GM19023 (cell line): ENCODE measurements around the gene S1PR1.
"Not testable (repeated sequence)": the region's sequence is repeated elsewhere in the genome, so short reads cannot be mapped to it uniquely, and the experiment has no call there.

ENCODE experiments used
- ATAC-seq: cut with Tn5 transposase; IDR thresholded peaks from one replicate; pipeline ENCODE4 v1.9.1; 2021; ENCODE audit warnings: mild to moderate bottlenecking, moderate library complexity; ENCODE audit not compliant: unreplicated experiment

The S1PR1 gene

DNA sequence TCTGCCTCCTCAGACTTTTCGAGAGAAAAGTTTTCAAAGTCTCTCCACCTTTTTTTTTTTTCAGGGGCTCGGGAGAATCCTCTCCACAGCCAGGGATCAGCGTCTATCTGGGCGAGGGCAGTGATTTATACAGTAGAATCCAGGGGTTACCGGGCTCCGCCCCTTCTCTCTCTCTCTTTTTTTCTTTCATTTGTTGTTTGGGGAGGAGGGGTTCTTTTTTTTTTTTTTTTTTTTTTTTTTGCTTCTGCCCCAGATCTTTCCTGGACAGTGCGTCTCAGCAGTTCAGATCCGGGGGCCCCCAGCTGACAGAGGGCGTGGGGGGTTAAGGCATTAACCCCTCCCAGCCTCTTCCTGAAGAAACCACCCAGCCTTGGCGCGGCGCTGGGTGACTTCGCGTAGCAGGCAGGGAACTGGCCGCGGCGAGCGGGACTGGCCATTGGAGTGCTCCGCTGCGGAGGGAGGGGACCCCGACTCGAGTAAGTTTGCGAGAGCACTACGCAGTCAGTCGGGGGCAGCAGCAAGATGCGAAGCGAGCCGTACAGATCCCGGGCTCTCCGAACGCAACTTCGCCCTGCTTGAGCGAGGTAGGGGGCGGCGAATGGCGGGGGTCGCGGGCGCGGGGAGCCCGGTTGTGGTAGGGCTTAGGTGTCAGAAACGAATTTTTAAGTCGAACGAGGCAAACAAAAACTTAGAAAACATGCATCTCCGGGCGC, at the start of gene S1PR1:
Gene S1PR1 (plus strand): TSS at position 504 of the 713 bp plus-strand sequence. CDS start 1,966 bp downstream, outside the sequence.
- ATAC-seq, result peak; percentile 23

DNA sequence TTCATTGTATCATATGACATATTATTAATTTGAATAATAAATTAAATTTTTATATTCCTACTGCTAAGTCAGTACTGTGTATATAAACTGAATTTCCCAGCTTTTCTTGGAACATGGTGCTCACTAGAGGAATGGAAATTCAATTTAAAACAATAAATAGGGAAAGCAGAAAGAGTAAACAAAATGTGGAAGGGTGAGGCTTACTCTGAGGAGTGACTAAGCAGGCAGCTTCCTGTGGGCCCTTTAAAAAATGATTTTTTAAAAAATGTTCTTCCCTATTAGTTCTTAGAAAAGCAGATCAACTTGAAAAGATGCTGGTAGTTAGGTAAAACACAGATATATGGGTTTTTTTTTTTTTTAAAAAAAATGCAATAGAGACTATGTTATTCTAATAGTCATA, 49.5 kb upstream of the S1PR1 start:
- no peak for ATAC-seq

- no peak for ATAC-seq
Observed at GRCh38 chr1:101188331-101188730, 48.5 kb upstream of the S1PR1 start.

DNA sequence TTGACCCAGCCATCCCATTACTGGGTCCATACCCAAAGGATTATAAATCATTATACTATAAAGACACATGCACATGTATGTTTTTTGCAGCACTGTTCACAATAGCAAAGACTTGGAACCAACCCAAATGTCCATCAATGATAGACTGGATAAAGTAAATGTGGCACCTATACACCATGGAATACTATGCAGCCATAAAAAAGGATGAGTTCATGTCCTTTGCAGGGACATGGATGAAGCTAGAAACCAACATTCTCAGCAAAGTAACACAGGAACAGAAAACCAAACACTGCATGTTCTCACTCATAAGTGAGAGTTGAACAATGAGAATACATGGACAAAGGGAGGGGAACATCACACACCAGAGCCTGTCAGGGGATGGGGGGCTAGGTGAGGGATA, 47.9 kb upstream of the S1PR1 start:
- not testable (repeated sequence) for ATAC-seq

DNA sequence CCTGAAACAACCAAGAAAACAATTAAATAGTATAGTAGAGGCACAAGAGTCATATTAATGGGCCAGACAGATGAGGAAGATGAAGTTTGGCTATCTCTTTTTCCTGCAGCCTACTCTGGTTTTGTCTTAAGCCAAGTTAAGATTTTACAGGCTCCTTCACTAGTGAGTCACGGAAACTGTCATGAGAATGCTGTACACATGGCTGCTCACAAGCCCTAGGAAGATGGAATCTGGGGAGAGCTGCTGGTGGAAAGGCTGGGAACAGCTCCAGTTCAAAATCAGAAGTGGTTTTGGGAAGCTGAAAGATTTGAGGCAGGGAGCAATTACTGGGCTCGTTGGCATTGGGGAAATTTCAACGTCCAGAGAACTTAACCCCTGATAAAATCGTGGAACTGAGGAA, 46.4 kb upstream of the S1PR1 start:
- no peak for ATAC-seq

GRCh38 chr1:101191049-101191448, 45.8 kb upstream of the S1PR1 start:
- ATAC-seq, result no peak

- no peak for ATAC-seq
Observed at GRCh38 chr1:101193733-101194169, 43.1 kb upstream of the S1PR1 start.

DNA sequence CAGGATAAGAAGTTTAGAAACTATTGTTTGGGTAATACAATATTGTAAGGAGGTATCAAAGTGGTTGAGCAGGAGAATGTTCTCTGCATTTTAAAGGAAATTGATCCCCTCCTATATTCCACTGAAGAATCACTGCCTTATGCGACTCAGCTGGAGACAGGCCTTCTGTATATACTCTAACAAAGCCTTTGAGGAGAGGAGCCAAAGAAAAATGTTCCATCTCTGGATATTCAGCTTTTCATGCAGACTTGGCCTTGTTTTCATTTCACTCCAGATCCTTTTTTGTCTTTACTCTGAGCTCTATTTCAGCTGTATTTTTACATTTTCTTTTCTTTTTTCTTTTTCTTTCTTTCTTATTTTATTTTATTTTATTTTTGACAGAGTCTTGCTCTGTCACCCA, 42.1 kb upstream of the S1PR1 start:
- no peak for ATAC-seq

- no peak for ATAC-seq
Observed at GRCh38 chr1:101196668-101197067, 40.2 kb upstream of the S1PR1 start.

DNA sequence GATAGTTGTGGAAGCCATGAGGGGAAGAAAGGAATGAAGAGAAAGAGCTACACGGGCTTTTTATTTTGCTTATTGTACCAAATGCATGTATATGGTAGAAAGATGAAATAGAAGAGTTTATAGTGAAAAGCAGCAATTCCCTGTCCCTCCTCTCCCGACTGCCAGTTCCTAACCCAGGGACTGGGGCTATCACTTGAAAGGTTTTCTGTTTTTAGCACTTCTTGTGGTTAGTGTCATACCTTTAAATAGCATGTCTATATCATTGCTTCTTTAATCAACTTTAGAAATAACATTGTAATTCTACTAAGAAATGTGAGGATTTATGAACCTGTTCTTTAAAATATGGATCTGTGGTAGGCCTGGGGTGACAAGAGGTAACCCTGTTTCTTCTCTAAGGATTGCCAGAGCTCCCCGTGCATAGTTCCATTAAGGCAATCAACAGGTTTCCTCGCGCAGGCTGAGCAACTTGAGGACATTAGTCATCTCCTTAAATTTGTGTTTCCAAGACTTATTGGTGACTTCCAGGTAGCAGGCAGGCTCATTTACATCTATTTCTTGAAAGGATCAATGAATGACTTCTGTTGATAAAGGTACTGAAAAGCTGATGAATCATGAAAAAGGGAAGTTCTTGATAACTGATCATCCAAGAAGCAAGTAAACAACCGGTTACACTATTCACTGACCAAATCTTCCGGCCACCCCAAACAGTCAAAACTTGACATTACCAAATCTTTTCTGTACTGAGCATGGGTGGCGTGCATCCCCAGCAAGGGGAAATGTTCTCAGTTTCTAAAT, 37.8 kb upstream of the S1PR1 start:
- ATAC-seq, result peak; percentile 99

DNA sequence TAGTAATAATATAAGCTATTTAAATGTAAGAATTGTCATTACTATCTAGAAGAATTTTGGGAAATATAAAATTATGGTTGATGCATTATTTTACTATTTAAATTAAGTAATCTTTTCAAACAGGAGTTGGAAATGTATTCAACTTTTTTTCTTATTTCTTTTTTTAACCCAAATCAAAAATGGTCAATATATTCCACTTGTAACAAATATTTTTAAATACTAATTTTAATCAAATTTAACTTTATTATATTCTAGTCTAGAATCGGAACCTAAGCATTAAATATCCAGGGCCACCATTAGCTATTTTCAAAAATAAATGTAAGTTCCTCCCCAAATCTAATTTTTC, 37.2 kb upstream of the S1PR1 start:
- ATAC-seq, result no peak

- ATAC-seq, result no peak
Observed at GRCh38 chr1:101200513-101200912, 36.3 kb upstream of the S1PR1 start.

GRCh38 chr1:101203820-101204540, 32.8 kb upstream of the S1PR1 start:
- no peak for ATAC-seq

GRCh38 chr1:101205457-101205856, 31.4 kb upstream of the S1PR1 start:
- no peak for ATAC-seq

GRCh38 chr1:101206139-101206538, 30.7 kb upstream of the S1PR1 start:
- ATAC-seq, result not testable (repeated sequence)

- not testable (repeated sequence) for ATAC-seq
Observed at GRCh38 chr1:101207271-101207670, 29.5 kb upstream of the S1PR1 start.

DNA sequence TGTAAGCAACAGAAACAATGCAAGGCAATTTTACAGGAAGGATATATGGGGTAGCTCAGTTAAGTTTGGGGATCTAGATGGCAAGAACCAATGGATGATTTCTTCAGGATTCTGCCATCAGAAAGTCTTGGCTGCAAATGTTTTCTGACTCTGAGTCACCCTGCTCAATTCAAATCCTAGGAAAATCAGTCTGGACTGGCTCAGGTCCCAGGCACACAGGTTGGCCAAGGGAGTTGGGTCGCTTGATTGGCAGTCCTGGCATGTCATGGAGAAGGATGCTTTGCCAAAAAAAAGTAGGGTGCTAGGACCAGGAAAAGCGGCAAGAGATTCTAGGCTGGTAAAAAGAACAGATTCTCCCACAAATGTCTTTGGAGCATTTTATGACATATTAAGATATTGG, 28.9 kb upstream of the S1PR1 start:
- ATAC-seq, result no peak

DNA sequence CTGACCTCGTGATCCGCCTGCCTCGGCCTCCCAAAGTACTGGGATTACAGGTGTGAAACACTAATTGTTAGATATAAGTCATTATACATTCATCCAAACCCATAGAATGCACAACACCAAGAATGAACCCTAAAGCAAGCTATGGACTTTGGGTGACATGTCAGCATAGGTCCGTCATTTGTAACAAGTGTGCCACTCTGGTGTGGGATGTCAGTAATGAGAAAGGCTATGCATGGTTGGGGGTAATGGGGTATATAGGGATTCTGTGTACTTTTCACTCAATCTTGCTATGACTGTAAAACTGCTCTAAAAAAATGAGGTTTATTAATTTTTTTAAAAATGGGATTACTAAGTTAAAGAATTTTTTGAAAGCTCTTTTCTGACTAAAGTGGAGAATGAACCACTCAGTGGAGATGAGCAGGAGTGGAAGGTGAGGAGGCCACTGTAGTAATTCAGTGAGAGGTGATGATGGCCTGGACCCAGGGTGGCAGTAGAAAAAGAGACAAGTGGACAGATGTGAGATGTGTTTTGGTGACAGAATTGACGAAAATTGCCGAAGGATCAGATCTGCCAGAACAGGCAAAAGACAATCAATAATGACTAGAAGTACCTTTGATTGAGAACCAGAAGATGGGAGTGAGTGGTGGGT, 21.3 kb upstream of the S1PR1 start:
- ATAC-seq, result no peak

- no peak for ATAC-seq
Observed at GRCh38 chr1:101216623-101217022, 20.2 kb upstream of the S1PR1 start.

DNA sequence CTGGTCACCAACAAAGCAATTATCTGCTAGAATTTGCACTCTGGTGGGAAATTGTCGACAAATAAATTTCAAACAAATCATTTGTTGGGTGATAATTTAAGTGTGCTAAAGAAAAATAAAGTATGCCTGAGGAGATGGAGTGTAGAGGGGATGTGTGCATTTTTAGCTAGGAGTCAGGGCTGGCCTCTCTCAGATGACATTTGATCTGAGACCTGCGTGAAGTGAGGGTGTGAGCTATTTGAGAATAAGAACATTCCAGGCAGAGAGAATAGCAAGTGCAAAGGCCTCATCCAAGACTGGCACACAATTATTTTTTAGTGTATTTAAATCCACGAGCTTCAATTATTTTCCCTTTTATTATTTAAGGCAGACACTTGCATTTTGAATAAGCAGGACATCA, 19.7 kb upstream of the S1PR1 start:
- no peak for ATAC-seq

GRCh38 chr1:101218968-101219367, 17.9 kb upstream of the S1PR1 start:
- not testable (repeated sequence) for ATAC-seq
